Transverse colon (tissue), 3 donors: Measurements from ENCODE around the gene YIPF1.

Experiments
- CTCF ChIP-seq, 5 experiments: fragments of 200-600 bp in 3 of 5; fragments of 450-650 bp in 2 of 5; sonication (generic) in 3 of 5; IDR thresholded peaks; 1 replicate in 2 of 5; 2 replicates in 3 of 5; pipeline ENCODE4 v1.5.1; 2016 to 2017; ENCODE audit warnings: antibody characterized with exemption in 5 of 5, inconsistent platforms in 3 of 5, mild to moderate bottlenecking in 2 of 5, moderate library complexity in 1 of 5
- POLR2A ChIP-seq: fragments of 450-650 bp; IDR thresholded peaks from one replicate; pipeline ENCODE4 v1.6.1; 2016; ENCODE audit warnings: antibody characterized with exemption, mild to moderate bottlenecking, moderate library complexity

- TF ChIP-seq CTCF (IDR thresholded peaks at IDR 0.05) (no peak), POLR2A (no peak)
Measured at GRCh38 chr1:53918343-53918742, 28.7 kb upstream of the YIPF1 start.
